ENCODE results near the gene SDR42E1. TPM values are rescaled to one million over a fixed set of nuclear protein-coding genes. Genes with fewer than 3 reads are reported as not detected.
A peak's percentile ranks its signal among the peaks of the same experiment; 100 is the strongest.

SDR42E1 gene
- total and polyA plus RNA-seq, 9 of the 15 experiments (the other 6 are each of a cell fraction or from before 2014, with no cell fraction given), result 0.13 to 1.3 (median 0.42) TPM

DNA sequence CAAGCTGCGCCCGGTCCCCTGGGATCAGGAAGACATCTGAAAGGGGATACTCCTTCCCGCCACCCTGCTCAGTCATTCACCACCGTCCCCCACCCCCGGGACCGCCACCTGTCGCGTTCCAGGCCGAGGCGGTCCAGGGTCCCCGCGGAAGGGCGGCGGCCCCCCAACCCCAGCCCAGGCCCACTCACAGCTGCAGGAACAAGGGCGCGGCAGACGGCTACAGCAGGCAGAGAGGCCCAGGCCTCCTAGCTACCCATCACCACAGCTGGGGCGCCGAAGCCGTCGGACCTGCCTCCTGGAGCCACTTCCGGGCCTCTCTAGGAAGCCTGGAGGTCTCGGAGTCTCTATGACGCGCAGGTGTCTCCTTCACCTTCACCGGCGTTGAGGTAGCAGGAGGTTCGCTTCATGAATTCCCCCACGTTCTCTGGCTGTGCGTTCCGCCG lies at the start of gene SDR42E1 (continued):
- peak; percentile 57; the same call in 1 of the 2 replicates for TF ChIP-seq GABPB1 (CRISPR knock-in tag; IDR thresholded peaks at IDR 0.05)
- TF ChIP-seq RBFOX2 (IDR thresholded peaks at IDR 0.05; ENCODE audit: low read depth, low read length), result peak; percentile 46
- no peak for TF ChIP-seq SRSF1 (IDR thresholded peaks at IDR 0.05; ENCODE audit: low read depth, low read length)
- no peak for TF ChIP-seq ZNF263 (CRISPR knock-in tag; IDR thresholded peaks at IDR 0.05; ENCODE audit: borderline replicate concordance)
- TF ChIP-seq, protein P1, sequence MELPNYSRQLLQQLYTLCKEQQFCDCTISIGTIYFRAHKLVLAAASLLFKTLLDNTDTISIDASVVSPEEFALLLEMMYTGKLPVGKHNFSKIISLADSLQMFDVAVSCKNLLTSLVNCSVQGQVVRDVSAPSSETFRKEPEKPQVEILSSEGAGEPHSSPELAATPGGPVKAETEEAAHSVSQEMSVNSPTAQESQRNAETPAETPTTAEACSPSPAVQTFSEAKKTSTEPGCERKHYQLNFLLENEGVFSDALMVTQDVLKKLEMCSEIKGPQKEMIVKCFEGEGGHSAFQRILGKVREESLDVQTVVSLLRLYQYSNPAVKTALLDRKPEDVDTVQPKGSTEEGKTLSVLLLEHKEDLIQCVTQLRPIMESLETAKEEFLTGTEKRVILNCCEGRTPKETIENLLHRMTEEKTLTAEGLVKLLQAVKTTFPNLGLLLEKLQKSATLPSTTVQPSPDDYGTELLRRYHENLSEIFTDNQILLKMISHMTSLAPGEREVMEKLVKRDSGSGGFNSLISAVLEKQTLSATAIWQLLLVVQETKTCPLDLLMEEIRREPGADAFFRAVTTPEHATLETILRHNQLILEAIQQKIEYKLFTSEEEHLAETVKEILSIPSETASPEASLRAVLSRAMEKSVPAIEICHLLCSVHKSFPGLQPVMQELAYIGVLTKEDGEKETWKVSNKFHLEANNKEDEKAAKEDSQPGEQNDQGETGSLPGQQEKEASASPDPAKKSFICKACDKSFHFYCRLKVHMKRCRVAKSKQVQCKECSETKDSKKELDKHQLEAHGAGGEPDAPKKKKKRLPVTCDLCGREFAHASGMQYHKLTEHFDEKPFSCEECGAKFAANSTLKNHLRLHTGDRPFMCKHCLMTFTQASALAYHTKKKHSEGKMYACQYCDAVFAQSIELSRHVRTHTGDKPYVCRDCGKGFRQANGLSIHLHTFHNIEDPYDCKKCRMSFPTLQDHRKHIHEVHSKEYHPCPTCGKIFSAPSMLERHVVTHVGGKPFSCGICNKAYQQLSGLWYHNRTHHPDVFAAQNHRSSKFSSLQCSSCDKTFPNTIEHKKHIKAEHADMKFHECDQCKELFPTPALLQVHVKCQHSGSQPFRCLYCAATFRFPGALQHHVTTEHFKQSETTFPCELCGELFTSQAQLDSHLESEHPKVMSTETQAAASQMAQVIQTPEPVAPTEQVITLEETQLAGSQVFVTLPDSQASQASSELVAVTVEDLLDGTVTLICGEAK (IDR thresholded peaks at IDR 0.05), result peak; percentile 84
- TF ChIP-seq, protein P1 (CRISPR knock-in tag; IDR thresholded peaks at IDR 0.05), result no peak
- TF ChIP-seq MAZ (CRISPR knock-in tag; conservative IDR thresholded peaks at IDR 0.05 in 1 of 2, IDR thresholded peaks at IDR 0.05 in 1 of 2), result peak; percentile 21 to 30; a peak in 1 of 4 replicates
- TF ChIP-seq HCFC1 (IDR thresholded peaks at IDR 0.05; ENCODE audit: low read depth, low read length), result peak; percentile 30; the same call in 1 of the 2 replicates
- no peak for TF ChIP-seq ADNP (tag; IDR thresholded peaks at IDR 0.05)
- peak; percentile 84 for TF ChIP-seq ELF1 (tag; IDR thresholded peaks at IDR 0.05)
- TF ChIP-seq, protein P2, sequence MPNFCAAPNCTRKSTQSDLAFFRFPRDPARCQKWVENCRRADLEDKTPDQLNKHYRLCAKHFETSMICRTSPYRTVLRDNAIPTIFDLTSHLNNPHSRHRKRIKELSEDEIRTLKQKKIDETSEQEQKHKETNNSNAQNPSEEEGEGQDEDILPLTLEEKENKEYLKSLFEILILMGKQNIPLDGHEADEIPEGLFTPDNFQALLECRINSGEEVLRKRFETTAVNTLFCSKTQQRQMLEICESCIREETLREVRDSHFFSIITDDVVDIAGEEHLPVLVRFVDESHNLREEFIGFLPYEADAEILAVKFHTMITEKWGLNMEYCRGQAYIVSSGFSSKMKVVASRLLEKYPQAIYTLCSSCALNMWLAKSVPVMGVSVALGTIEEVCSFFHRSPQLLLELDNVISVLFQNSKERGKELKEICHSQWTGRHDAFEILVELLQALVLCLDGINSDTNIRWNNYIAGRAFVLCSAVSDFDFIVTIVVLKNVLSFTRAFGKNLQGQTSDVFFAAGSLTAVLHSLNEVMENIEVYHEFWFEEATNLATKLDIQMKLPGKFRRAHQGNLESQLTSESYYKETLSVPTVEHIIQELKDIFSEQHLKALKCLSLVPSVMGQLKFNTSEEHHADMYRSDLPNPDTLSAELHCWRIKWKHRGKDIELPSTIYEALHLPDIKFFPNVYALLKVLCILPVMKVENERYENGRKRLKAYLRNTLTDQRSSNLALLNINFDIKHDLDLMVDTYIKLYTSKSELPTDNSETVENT (CRISPR knock-in tag; IDR thresholded peaks at IDR 0.05), result 0 out of 2 replicates have a peak, but pooled peaks have one; percentile 53
